ENCODE measurements around the gene PDGFB. TPM values are rescaled to one million over a fixed set of nuclear protein-coding genes. Genes with fewer than 3 reads are reported as not detected.
A peak's percentile ranks its signal among the peaks of the same experiment; 100 is the strongest.

Gene PDGFB
- total RNA-seq, 1 experiment from 2014 or later, result 78.0 TPM

GRCh38 chr22:39236321-39237317, 8.2 kb downstream of the PDGFB start:
- H3K36me3 ChIP-seq (ENCODE audit: control insufficient read depth, insufficient read depth, low read length), result peaks cover 4% of the 10 kb centered on the region; the same call in 1 of the 2 replicates
- no peak for TF ChIP-seq POLR2AphosphoS5 (IDR thresholded peaks at IDR 0.05; ENCODE audit: low read depth, low read length)
- no peak for TF ChIP-seq REST (IDR thresholded peaks at IDR 0.05; ENCODE audit: insufficient read depth in 1 of 2, low read depth in 2 of 2, low read length in 1 of 2)
- no peak for TF ChIP-seq CTCF (IDR thresholded peaks at IDR 0.05)
- no peak; the same call in 1 of the 2 replicates for TF ChIP-seq TCF7L2 (IDR thresholded peaks at IDR 0.05; ENCODE audit: low read depth, low read length)
- TF ChIP-seq SIN3A (IDR thresholded peaks at IDR 0.05; ENCODE audit: borderline replicate concordance, insufficient read depth, low read depth, low read length), result no peak
- H3K4me1 ChIP-seq (ENCODE audit: control insufficient read depth, insufficient read depth, low read length), result peaks cover 65% of the 10 kb centered on the region
- peak overlapping the region; percentile 89 for H3K27ac ChIP-seq (ENCODE audit: low read length)
- CTCF ChIA-PET, result no interaction called here
- POLR2A ChIA-PET, result no interaction called here
- in situ Hi-C loops (cut with HindIII; ENCODE audit: low pct_unique_long_range_greater_than_20kb, low sequenced_read_pairs), result no loop called here
- ATAC-seq (no peak), DNase-seq (ENCODE audit: low read depth, low spot score) (no peak)
- intact Hi-C loops (cut with micrococcal nuclease; ENCODE audit: unreplicated experiment), result no loop called here
- H3K4me3 ChIP-seq (ENCODE audit: low read depth in 2 of 2, low read length in 2 of 2), result peak overlapping the region in 1 of 2 experiments; percentile 26; a peak in 1 of 4 replicates
- TSS peak; percentile 8 for BruUV-seq (replicated peaks)
- H3K9me3 ChIP-seq (ENCODE audit: control insufficient read depth, insufficient read depth, low read depth, low read length), result no peaks in the 10 kb centered on the region
- no peaks in the 10 kb centered on the region for H3K27me3 ChIP-seq (ENCODE audit: control insufficient read depth, insufficient read depth, low read length)

GRCh38 chr22:39234867-39235687, 9.7 kb downstream of the PDGFB start:
- CTCF ChIA-PET, result no interaction called here
- Histone ChIP-seq H3K9me3 (ENCODE audit: control insufficient read depth, insufficient read depth, low read depth, low read length) (no peaks in the 10 kb centered on the region), H3K4me3 (ENCODE audit: low read depth in 2 of 2, low read length in 2 of 2) (no peak overlapping the region), H3K36me3 (ENCODE audit: control insufficient read depth, insufficient read depth, low read length) (peaks cover 4% of the 10 kb centered on the region; the same call in 1 of the 2 replicates), H3K27me3 (ENCODE audit: control insufficient read depth, insufficient read depth, low read length) (no peaks in the 10 kb centered on the region), H3K4me1 (ENCODE audit: control insufficient read depth, insufficient read depth, low read length) (peaks cover 61% of the 10 kb centered on the region), H3K27ac (ENCODE audit: low read length) (peak overlapping the region; percentile 89)
- ATAC-seq, result 0 out of 2 replicates have a peak, but pooled peaks have one; percentile 27
- no peak for DNase-seq (ENCODE audit: low read depth, low spot score)
- BruUV-seq (replicated peaks), result no TSS peak
- POLR2A ChIA-PET, result no interaction called here
- TF ChIP-seq REST (IDR thresholded peaks at IDR 0.05; ENCODE audit: insufficient read depth in 1 of 2, low read depth in 2 of 2, low read length in 1 of 2) (no peak), TCF7L2 (IDR thresholded peaks at IDR 0.05; ENCODE audit: low read depth, low read length) (no peak), POLR2AphosphoS5 (IDR thresholded peaks at IDR 0.05; ENCODE audit: low read depth, low read length) (no peak), CTCF (IDR thresholded peaks at IDR 0.05) (no peak)
- intact Hi-C loops (cut with micrococcal nuclease; ENCODE audit: unreplicated experiment) (loop anchor here (5.0 kb wide), 1 partner anchor 63 kb away; no protein-coding TSS in a partner anchor), in situ Hi-C loops (cut with HindIII; ENCODE audit: low pct_unique_long_range_greater_than_20kb, low sequenced_read_pairs) (no loop called here)
